Common myeloid progenitor, CD34-positive (primary cell): Measurements from ENCODE around the gene PPP1R9A.

ENCODE experiments used
- CTCF ChIA-PET: fragments of 350-600 bp; sonication (Branson Sonifier 250); formaldehyde crosslinking; loops from one replicate; lab custom pipeline; 2021; ENCODE audit warnings: antibody characterized with exemption; lab: Charles Lee
- POLR2A ChIA-PET: fragments of 350-600 bp; sonication (Branson Sonifier 250); formaldehyde crosslinking; loops from one replicate; lab custom pipeline; 2021; ENCODE audit warnings: antibody characterized with exemption; lab: Charles Lee
- DNase-seq, 3 donors: peaks; one replicate each; pipeline versions ENCODE4 v3.0.0 to v3.0.0-alpha.2; 2013
- H3K27ac ChIP-seq, 2 experiments: 1 replicate in 1 of 2; 2 replicates in 1 of 2; pipeline ENCODE4 v1.7.0; 2013; ENCODE audit warnings: inconsistent platforms in 2 of 2, low read length in 2 of 2, mild to moderate bottlenecking in 2 of 2, low read depth in 1 of 2, moderate library complexity in 1 of 2; ENCODE audit not compliant: severe bottlenecking in 2 of 2, insufficient read depth in 1 of 2, poor library complexity in 1 of 2
- H3K27me3 ChIP-seq, 5 experiments: replicated peaks in 2 of 5; 1 replicate in 3 of 5; 2 replicates in 2 of 5; pipeline versions ENCODE4 v1.6.1 to v1.7.0; 2013; ENCODE audit warnings: low read length in 4 of 5, mild to moderate bottlenecking in 2 of 5, moderate library complexity in 2 of 5, inconsistent platforms in 1 of 5; ENCODE audit not compliant: insufficient read depth in 5 of 5, control insufficient read depth in 4 of 5
- H3K36me3 ChIP-seq, 4 experiments: 1 replicate in 2 of 4; 2 replicates in 2 of 4; pipeline versions ENCODE4 v1.6.1 to v1.7.0; 2013; ENCODE audit warnings: low read length in 3 of 4, control low read depth in 1 of 4, mild to moderate bottlenecking in 1 of 4; ENCODE audit not compliant: control insufficient read depth in 4 of 4, insufficient read depth in 4 of 4
- H3K4me1 ChIP-seq, 4 experiments: 1 replicate in 3 of 4; 2 replicates in 1 of 4; pipeline versions ENCODE4 v1.6.1 to v1.7.1; 2013; ENCODE audit warnings: low read length in 3 of 4, mild to moderate bottlenecking in 3 of 4, control low read depth in 1 of 4, inconsistent platforms in 1 of 4, moderate library complexity in 1 of 4; ENCODE audit not compliant: control insufficient read depth in 4 of 4, insufficient read depth in 4 of 4; ENCODE audit errors: control extremely low read depth in 1 of 4
- H3K4me3 ChIP-seq, 7 experiments: 1 replicate in 4 of 7; 2 replicates in 3 of 7; pipeline versions ENCODE4 v1.5.1 to v1.7.0; 2013; ENCODE audit warnings: mild to moderate bottlenecking in 7 of 7, low read length in 6 of 7, moderate library complexity in 6 of 7, inconsistent platforms in 2 of 7, low read depth in 2 of 7, control low read depth in 1 of 7; ENCODE audit not compliant: insufficient read depth in 4 of 7, control insufficient read depth in 1 of 7; ENCODE audit errors: extremely low read depth in 1 of 7
- H3K9me3 ChIP-seq, 5 experiments: 1 replicate in 4 of 5; 2 replicates in 1 of 5; pipeline versions ENCODE4 v1.6.1 to v1.7.1; 2013; ENCODE audit warnings: low read length in 4 of 5, mild to moderate bottlenecking in 2 of 5, inconsistent platforms in 1 of 5, low read depth in 1 of 5, moderate library complexity in 1 of 5; ENCODE audit not compliant: control insufficient read depth in 4 of 5, insufficient read depth in 2 of 5; ENCODE audit errors: control extremely low read depth in 1 of 5
- WGBS: methylation state at CpG from one replicate; pipeline ENCODE4 v1.1.5; 2013; ENCODE audit not compliant: insufficient coverage; 5-methylcytosine and 5-hydroxymethylcytosine counted together

The PPP1R9A gene

DNA sequence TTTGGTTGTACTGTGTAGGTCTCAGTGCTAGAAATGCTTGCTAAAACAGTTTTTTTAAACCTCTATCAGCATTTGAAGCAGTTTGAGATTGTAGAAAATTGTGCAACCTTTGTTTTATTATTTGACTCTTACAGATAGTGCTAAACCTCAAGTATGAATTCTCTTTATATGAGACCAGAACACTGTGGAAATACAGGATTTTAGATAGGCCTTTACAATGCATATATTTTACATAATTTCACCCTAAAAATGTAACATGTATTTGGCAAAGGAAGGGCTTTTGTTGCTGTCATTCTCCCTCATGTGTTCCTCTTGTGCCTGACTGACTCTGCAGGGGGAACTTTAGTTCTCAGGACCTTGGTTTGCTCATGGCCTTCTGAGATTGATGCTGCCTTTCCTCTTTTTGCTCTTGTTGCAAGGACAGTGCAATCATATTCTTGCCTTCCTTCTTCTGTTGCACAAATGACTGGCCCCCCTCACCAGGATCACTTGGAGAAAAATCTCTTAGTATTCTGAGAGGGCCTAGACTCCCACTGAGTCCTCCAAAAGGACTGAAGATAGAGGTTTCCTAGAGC is 188.7 kb downstream of the PPP1R9A start:
- peaks cover 0 to 5% (median 4%) of the 10 kb centered on the region in 4 experiments for H3K4me1 ChIP-seq
- CTCF ChIA-PET = no interaction called here

DNA sequence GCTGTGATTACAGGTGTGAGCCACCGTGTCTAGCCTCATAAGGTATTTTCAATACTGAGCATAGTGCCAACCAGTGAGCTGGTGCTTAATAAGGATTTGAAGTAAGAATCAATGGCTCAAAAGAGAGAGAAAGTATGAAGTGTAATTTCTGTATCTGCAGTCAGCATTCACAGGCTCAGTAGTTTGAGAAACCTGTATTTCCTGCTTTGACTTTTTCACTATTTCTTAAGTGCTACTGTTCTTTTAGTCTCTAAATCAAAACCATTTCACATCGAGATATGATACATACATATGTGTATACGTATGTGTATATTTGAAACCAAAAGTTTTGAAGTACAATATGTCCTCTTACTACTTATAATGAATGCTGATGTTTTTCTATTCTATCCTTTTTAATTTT is 189.9 kb downstream of the PPP1R9A start:
- CTCF ChIA-PET = no interaction called here
- POLR2A ChIA-PET = no interaction called here
- no peaks in the 10 kb centered on the region for H3K36me3 ChIP-seq
- no peak for DNase-seq
- no peak overlapping the region for H3K4me3 ChIP-seq
- H3K27ac ChIP-seq = no peak overlapping the region
- H3K27me3 ChIP-seq = peaks cover 0 to 2% (median 0%) of the 10 kb centered on the region in 5 experiments
- H3K9me3 ChIP-seq = no peaks in the 10 kb centered on the region
- H3K4me1 ChIP-seq = peaks cover 0 to 5% (median 4%) of the 10 kb centered on the region in 4 experiments
- 100% methylated on average over 1 of the region's 3 CpGs for whole genome bisulfite sequencing

More for the DNA sequence above, 188.7 kb downstream of the PPP1R9A start:
- Histone ChIP-seq H3K27me3 (peaks cover 0 to 2% (median 0%) of the 10 kb centered on the region in 5 experiments), H3K36me3 (no peaks in the 10 kb centered on the region), H3K27ac (no peak overlapping the region), H3K4me3 (no peak overlapping the region), H3K9me3 (no peaks in the 10 kb centered on the region)
- DNase-seq = no peak
- POLR2A ChIA-PET = no interaction called here

DNA sequence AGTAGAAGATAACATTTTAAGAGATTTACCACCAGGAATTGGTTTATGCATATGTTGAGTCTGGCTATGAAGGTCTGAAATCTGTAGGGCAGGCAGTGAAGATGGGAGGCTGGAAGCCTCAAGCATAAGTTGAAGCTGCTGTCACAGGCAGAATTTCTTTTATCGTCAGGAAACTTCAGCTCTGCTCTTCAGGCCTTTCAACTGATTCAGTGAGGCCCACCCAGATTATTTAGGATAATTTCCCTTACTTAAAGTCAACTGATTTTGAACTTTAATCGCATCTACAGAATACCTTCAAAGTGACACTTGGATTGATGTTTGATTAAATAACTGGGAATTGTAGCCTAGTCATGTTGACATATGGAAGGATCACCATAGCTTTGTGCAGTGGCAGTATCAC is 190.5 kb downstream of the PPP1R9A start:
- POLR2A ChIA-PET = no interaction called here
- no peak overlapping the region for H3K4me3 ChIP-seq
- peaks cover 0 to 5% (median 4%) of the 10 kb centered on the region in 4 experiments for H3K4me1 ChIP-seq
- H3K27me3 ChIP-seq = peaks cover 0 to 2% (median 0%) of the 10 kb centered on the region in 5 experiments
- H3K9me3 ChIP-seq = no peaks in the 10 kb centered on the region
- no peak overlapping the region for H3K27ac ChIP-seq
- no peaks in the 10 kb centered on the region for H3K36me3 ChIP-seq
- CTCF ChIA-PET = no interaction called here
- WGBS = no CpG with 5 or more reads among the region's 2 CpGs
- DNase-seq = no peak

DNA sequence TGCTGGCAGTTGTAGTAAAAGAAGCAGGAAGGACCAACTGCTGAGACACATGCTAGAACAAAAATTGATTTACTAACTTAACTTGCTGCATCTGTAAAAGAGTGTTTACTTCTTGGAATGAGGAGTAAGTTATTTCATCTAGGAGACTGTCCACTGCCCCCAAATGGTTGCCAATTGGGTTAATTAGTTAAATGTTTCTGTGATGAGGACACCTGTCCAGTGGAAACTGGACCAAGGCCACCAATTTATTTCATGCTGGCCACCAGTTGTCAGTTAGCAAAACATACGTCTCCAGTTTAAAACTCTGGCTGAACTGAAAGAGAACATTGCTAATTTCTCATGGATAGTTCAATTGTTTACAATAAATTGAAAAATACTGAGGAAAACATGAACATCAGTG is 191.7 kb downstream of the PPP1R9A start:
- POLR2A ChIA-PET = no interaction called here

DNA sequence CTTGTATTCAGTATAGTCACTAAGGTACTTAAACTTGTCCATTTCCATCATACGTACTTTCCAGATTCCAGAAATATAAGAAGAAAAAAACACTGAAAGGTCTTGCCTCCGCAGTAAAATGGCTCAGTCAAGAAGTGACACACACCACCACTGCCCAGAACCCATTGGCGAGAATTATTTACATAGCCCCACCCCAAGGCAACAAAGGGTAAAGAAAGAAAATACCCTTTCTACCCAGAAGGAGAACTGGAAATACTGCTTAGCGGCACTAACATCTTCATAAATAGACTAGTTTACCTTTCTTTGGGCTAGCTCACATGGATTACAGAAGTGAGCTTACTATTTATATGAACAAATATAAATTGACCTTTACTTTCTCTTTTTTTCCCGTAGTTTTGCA is 194.0 kb downstream of the PPP1R9A start:
- no peaks in the 10 kb centered on the region for H3K4me1 ChIP-seq
- no peak overlapping the region for H3K27ac ChIP-seq
- no peaks in the 10 kb centered on the region for H3K9me3 ChIP-seq
- no peaks in the 10 kb centered on the region for H3K36me3 ChIP-seq
- H3K27me3 ChIP-seq = peaks cover 0 to under 1% (median 0%) of the 10 kb centered on the region in 5 experiments
- POLR2A ChIA-PET = interaction anchor here (0.6 kb wide), 1 partner anchor 63 kb away, joined by 3 read pairs; no protein-coding TSS in a partner anchor
- CTCF ChIA-PET = no interaction called here
- H3K4me3 ChIP-seq = no peak overlapping the region
- 88% methylated on average over 3 of the region's 5 CpGs for WGBS
- DNase-seq = no peak

More for the DNA sequence above, 191.7 kb downstream of the PPP1R9A start:
- Histone ChIP-seq H3K36me3 (no peaks in the 10 kb centered on the region), H3K4me3 (no peak overlapping the region), H3K27me3 (peaks cover 0 to 2% (median 0%) of the 10 kb centered on the region in 5 experiments), H3K9me3 (no peaks in the 10 kb centered on the region), H3K4me1 (peaks cover 0 to 5% (median 4%) of the 10 kb centered on the region in 4 experiments), H3K27ac (no peak overlapping the region)
- no peak for DNase-seq
- CTCF ChIA-PET = no interaction called here
- WGBS = 40% methylated on average over 1 of the region's 1 CpG

DNA sequence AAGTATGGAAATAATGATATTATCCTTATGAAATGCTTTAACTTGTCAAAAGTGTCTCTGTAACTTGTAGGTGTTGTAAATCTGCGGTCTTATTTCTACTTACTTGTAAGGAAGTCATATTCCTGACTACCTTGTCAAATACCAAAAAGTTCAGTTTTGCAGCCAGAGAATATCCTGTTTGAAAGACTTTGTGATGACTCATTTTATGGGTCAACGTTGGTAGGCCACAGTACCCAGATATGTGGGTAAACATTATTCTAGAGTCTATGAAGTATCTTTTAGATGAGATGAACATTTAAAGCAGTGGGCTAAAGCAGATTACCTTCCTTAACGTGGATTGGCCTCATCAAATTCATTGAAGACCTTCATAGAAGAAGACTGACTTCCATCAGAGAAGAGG is 195.3 kb downstream of the PPP1R9A start:
- DNase-seq = peak in 2 of 3 donors; percentile 11 to 29
- no peaks in the 10 kb centered on the region for H3K4me1 ChIP-seq
- no peak overlapping the region for H3K27ac ChIP-seq
- ChIA-PET POLR2A (no interaction called here), CTCF (no interaction called here)
- 55% methylated on average over 2 of the region's 3 CpGs for WGBS
- H3K4me3 ChIP-seq = no peak overlapping the region
- H3K27me3 ChIP-seq = no peaks in the 10 kb centered on the region
- H3K9me3 ChIP-seq = no peaks in the 10 kb centered on the region
- no peaks in the 10 kb centered on the region for H3K36me3 ChIP-seq

DNA sequence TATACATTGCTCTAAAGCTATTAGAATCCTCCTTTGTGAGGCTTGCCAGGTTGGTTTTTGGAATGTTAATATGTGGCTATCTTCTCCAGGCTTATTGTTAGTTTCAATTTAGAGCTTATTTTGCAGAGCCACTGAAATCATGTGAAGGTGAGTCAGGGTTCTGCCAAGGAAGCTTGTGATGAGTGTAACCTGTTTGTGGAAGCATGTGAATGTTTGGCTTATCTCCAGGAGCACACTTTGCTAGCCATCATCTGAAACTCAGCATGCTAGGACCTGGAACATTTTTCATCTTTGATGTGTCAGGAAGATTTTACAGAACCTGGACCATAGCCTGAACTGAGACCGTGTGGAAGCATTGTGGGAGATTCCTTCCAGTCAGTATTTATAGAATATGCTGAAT is 197.3 kb downstream of the PPP1R9A start:
- DNase-seq = peak in 2 of 3 donors; percentile 13 to 15
- Histone ChIP-seq H3K36me3 (no peaks in the 10 kb centered on the region), H3K4me1 (no peaks in the 10 kb centered on the region), H3K27me3 (no peaks in the 10 kb centered on the region), H3K9me3 (no peaks in the 10 kb centered on the region), H3K27ac (no peak overlapping the region), H3K4me3 (no peak overlapping the region)
- WGBS = 30% methylated on average over 1 of the region's 1 CpG
- POLR2A ChIA-PET = no interaction called here
- CTCF ChIA-PET = interaction anchor here (0.7 kb wide), 1 partner anchor 1352 kb away, joined by 3 read pairs; no protein-coding TSS in a partner anchor
